SH-SY5Y (cell line): ENCODE data around the gene GHR.

ENCODE experiments used
- GATA2 ChIP-seq: IDR thresholded peaks from 2 replicates; pipeline ENCODE4 v1.6.1; 2011; ENCODE audit warnings: mild to moderate bottlenecking, low read depth, low read length
- GATA3 ChIP-seq: IDR thresholded peaks from 2 replicates; pipeline ENCODE4 v1.6.1; 2011; ENCODE audit warnings: low read depth, mild to moderate bottlenecking, low read length, moderate library complexity

DNA sequence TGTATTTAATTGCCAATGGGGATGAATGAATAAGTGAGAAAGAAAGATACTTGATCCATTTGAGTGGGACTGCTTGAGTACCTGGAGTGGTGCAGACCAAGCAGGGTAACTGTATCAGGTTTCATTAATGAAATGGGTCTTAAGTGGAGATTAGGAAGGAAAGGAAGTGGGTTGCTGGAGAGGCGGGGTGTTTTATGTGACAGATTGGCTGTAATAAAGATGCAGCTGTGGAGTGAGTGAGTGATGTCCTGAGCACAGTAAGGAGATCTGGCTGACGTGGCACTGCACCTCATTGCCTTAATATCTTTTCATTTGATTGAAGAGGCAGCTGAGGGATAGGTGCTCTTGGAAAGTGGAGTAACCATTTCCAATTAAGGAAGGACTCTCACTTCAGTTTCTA, 172.4 kb downstream of the GHR start:
- no peak for TF ChIP-seq GATA2
- TF ChIP-seq GATA3 = no peak
